GM18505 (cell line): ENCODE data around the gene CDC42EP1.

Source experiments
- ATAC-seq: cut with Tn5 transposase; IDR thresholded peaks from one replicate; pipeline ENCODE4 v1.9.1; 2021; ENCODE audit not compliant: unreplicated experiment
- POLR2A ChIP-seq: IDR thresholded peaks from 4 replicates; pipeline ENCODE4 v1.6.1; 2011; ENCODE audit warnings: borderline replicate concordance; ENCODE audit not compliant: insufficient read depth, insufficient read length; ENCODE audit errors: extremely low read depth

CDC42EP1 gene

DNA sequence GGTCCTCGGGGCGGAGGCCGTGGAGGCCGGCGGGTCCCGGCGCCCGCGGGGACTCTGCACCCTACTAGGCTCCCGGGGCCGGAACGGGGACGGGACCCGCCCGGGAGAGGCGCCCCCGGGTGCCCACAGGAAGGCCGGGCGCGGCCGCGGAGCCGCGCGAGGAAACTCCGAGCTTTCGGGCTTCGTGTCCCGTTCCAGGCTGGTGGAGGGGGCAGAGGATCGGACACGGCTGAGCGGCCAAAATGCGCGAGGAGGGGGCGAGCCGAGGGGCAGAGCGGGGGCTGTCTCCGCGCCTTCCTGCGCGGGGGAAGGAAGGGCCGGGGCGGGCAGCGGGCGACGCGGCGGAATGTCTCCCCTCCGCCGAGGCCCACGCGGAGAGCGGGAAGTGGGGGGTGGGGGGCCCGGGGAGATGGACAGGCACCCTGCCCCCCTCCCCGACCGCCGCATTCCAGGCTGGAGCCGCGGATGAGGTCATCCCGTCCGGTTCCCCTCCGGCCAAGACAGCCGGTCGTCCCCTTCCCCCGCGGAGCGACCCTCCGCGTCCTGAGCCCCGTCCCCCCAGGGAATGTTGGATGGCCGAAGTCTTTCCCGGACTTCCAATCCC, 430 bp downstream of the CDC42EP1 start:
- ATAC-seq = no peak
- TF ChIP-seq POLR2A = no peak

DNA sequence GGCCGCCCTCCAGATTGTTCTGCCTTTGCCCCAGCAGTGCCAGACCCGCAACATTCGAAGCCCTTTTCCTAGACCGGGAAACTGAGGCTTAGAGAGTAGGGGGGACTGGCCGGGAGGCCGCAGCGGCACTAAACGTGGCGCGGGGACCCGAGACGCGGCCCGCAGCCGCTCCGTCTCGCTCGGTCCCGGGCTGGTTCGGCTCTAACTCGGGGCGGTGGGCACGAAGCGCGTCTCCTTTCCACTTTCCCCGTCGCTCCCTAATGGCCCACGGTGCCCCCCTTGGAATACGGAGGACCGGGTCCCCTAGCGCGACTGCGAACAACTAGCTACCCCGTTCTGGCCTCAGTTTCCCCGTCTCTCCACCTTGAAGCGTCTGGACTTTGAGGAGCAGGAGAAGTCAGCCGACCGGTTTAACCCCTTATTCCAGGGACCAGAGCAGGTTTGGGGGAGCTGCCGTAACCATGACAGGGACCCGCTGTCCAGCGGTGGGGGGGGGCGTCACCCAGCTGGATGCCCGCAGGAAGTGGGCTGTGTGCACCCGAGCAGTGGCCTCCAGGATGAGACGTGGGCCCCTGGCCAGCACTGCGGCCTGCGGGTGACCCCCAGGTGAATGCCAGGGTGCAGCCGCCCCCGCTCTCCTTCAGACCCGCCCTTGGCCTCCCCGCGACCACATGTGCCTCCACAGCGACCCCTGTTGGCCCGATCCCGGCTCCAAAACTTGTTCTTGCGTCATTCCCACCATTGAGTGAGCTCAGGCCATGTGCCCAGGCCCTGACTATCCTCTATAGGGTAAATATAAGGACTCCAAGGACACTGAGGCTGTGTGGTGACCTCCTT, 1.1 kb downstream of the CDC42EP1 start:
- no peak for TF ChIP-seq POLR2A
- no peak for ATAC-seq

DNA sequence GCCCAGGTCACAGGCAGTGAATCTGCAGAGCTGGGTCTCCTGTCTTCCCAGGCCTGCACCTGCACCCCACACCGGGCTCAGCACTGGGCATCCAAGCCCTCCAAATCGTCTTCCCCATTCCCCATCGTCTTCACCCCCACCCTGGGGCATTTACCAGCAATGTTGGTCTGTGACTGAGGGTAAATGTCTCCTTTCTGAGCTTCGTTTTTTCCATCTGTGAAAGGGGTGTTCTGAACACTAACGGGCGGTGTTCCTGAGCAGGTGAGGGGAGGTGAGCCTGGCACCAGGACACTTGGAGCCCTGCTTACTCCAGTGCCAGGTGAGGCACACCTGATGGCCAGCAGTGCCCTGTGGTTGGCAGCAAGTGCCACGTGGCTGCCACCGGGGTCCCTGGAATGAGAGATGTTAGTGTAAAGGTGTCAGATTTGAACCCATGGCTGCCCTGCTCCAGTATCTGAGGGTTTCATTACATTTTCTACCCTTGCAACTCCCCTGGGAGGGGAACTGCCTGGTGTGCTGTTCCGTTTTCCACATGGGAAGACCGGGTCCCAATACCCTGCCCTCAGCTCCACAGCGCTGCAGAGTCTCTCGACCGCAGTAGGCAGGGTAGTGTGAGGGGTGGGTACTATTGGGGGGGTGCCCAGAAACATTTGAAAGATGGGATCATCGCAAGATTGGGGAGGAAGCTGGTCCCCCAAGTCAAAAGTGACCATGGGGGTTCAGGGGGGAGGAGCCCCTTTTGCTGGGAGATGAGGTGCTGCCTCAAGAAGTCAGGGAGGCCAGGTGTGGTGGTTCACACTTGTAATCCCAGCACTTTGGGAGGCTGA, 2.0 kb downstream of the CDC42EP1 start:
- ATAC-seq = no peak
- TF ChIP-seq POLR2A = no peak

DNA sequence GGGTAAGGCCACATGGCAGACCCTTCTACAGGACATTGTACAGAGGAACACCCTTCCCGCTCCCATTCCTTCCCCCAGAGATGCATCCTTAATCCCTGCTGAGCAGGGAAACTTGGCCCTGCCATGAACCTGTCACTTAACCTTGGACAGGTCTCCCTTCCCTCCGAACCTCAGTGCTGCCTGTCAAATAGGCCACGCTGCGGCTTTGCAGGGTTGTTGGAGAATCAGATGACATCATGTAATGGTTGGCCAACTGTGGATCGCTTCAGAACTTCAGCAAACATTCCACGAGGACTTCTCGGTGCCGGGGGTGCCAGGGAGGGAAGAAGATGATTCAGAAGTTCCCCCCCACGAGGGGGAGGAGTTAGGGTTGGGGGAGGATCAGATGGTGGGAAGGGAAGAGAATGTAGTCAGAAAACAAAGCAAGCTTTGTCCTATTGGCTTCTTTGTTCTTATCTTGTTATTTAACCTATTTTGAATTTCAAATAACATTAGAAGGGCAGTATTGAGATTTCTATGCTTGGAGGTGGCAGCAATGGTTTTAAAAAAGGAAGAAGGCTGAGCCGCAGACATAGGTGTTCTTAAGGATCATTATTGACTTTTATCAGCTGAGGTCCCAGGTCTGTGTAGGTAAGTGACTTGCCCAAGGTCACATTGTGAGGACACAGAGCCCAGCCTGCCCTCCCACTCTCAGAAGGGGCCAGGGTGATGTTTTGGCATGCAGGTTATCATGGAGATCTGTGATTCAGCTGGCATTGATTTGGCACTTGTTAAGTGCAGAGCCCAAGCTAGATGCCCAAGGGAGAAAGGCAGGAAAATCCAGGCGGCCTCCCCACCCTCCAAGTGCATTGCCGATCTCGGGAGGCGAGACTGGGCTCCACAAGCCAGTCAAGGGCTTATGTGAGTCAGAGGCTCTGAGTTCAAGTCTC, 3.1 kb downstream of the CDC42EP1 start:
- no peak for TF ChIP-seq POLR2A
- ATAC-seq = no peak

DNA sequence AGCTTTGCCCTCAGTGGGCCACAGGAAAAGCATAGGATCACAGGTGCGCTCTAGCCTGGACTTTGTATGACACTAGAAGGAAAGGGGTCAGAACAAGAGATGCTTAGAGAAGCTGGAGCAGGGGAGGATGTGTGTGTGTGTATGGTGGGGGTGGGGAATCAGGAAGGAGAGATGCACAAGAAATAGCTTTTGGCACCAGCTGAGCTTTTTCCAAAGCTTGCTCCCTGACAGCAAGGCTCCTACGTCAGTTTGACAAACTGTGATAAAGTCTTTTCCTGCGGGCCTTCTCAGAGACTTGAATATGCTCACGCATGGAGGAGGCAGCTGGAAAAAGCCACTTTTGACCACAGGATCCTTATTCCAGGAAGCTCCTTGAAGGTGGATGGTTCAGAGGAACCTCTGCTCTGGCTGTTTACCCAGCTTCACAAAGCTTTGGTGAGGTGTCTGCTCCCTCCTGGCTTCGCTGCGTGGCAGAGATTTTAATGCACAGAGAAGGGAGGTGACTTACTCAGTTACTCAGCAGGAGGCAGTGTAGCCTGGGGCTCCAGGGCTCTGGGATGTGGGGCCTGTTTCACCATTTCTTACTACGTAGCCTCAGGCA, 3.9 kb downstream of the CDC42EP1 start:
- no peak for ATAC-seq
- TF ChIP-seq POLR2A = no peak

DNA sequence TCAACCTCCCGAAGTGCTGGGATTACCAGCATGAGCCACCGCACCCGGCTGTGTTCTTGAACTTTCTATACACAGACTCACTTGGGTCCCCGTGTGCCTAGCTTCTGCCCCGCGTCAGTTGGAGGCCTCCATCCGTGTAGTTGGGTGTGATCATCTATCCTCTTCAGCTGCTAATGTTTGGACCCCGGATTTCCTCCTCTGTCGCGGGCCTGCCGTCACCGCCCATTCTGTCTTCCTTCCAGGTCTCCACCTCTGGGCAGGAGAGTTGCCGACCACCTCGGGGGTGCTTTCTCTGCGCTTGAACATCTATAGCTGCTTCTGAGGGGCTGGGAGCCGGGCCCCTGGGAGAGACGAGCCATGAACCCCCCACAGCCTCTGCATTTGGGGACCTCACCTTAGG, 5.5 kb downstream of the CDC42EP1 start:
- no peak for TF ChIP-seq POLR2A
- ATAC-seq = no peak

DNA sequence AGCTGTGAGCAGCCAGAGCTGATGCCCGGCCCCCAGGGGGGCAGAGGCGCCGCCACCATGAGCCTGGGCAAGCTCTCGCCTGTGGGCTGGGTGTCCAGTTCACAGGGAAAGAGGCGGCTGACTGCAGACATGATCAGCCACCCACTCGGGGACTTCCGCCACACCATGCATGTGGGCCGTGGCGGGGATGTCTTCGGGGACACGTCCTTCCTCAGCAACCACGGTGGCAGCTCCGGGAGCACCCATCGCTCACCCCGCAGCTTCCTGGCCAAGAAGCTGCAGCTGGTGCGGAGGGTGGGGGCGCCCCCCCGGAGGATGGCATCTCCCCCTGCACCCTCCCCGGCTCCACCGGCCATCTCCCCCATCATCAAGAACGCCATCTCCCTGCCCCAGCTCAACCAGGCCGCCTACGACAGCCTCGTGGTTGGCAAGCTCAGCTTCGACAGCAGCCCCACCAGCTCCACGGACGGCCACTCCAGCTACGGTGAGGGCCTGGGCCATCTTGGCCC, 6.1 kb downstream of the CDC42EP1 start:
- TF ChIP-seq POLR2A = no peak

DNA sequence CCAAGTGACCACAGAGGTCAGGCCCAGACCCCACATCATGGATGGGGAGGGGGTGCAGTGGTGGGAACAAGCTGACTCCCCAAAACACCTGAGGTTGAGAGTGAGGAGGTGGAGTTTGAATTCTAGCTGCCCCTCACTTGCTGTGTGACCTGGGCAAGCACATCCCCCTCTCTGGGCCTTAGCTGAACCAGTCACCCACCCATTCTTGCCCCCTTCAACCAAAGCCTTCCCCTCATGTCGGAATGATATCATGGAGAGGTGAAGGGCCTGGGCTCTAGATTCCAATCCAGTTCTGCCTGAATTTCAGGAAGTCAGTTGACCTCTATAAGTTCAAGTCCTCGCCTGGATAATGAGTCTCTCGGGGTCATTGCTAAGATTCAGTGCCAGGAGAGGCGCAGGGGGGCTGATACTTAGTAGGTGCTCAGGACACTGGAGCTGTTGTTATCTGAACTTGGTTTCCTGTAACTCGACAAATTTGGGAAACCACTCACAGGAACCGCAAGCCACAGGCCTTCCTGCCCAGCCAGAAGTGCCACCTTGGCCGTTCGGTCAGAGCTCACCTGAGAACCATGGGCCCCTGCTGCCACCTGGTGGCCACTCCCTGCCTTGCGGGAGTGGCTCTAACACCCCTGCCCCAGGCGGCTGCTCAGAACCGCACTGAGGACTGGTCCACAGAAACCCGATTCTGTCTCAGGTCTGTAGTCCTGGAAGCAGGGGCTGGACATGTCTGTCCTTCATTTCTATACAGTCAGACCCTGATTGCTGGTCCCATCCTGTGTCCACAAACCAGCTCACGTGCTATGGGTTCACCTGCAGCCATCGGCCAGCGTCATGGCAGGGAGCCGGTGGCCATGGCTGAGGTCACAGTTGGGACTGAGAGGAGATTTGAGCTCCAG, 6.9 kb downstream of the CDC42EP1 start:
- peak; percentile 78 for ATAC-seq
- no peak for TF ChIP-seq POLR2A

More for the DNA sequence above, 6.1 kb downstream of the CDC42EP1 start:
- ATAC-seq = no peak

DNA sequence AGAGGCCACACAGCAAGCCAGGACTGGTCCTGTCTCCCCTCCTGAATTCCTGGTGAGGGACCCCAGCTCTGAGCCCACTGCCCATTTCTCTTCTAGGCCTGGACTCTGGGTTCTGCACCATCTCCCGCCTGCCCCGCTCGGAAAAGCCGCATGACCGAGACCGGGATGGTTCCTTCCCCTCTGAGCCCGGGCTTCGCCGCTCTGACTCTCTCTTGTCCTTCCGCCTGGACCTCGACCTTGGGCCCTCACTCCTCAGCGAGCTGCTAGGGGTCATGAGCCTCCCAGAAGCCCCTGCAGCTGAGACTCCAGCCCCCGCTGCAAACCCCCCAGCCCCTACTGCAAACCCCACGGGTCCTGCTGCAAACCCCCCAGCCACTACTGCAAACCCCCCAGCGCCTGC, 7.7 kb downstream of the CDC42EP1 start:
- no peak for ATAC-seq
- TF ChIP-seq POLR2A = no peak

DNA sequence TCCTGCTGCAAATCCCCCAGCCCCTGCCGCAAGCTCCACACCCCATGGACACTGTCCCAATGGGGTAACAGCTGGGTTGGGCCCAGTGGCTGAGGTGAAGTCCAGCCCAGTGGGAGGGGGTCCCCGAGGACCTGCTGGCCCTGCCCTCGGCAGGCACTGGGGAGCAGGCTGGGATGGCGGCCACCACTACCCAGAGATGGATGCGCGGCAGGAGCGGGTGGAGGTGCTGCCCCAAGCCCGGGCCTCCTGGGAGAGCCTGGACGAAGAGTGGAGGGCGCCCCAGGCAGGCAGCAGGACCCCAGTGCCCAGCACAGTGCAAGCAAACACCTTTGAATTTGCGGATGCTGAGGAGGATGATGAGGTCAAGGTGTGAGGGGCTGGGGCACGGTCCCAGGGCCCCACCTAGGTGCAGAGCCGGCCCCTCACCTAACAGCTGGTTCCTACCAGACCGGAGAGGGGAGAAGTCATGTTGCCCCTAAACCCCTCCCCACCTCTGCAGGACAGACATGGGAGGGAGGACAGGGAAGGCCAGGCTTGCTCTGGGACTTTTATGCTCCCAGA, 8.2 kb downstream of the CDC42EP1 start:
- no peak for TF ChIP-seq POLR2A
- no peak for ATAC-seq

DNA sequence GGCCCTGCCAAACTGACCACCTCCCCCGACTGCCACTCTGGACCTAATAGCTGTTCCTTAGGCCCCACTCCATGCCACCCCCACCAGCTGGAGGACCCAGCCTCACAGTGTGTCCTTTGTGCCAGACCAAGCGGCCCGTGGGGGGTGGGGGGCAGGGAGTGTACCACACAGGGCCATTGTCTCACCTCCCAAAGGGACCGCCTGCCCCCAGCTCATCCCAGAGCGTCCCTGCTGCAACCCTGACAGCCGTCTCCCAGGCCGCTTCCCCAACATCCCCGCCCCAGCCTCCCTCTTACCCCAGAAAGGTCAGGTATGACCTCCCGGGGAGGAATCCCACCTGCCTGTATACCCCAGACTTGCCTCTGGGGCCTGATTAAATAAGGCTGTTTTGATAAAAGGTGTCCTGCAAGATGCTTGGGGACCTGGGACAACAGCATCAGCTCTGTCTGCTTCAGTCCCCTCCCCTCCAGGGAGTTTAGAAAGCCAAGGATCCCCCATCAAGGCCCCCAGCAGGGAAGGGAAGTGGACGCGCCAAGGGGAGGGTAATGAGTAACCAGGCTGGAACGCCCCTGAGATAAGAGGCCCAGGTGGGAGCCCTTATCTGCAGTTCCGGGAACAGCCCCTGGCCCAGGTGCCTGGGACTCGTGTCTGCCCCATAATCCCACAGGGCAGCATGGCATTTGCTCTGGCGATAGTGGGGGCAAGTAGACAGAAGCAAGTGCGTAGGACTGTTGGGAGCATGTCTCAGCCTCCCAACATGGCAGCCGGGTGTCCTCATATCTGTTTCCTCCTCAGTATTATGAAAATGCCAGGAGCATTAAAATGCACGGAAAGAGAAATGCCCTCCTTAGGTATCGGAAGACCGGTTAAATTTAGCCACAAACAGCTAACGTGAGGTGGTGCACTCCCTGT, 9.0 kb downstream of the CDC42EP1 start:
- TF ChIP-seq POLR2A = no peak
- ATAC-seq = no peak
